Activated T-cell treated with anti-CD3 and anti-CD28 coated beads for 1 hour (primary cell): ENCODE results near the gene MED12L.

ENCODE experiments used
- DNase-seq: peaks from one replicate; pipeline ENCODE4 v3.0.0-alpha.2; 2020; ENCODE audit warnings: low read depth

Gene MED12L

GRCh38 chr3:151415289-151415688 is 329.8 kb downstream of the MED12L start:
- DNase-seq, result no peak

GRCh38 chr3:151419806-151420205 is 334.3 kb downstream of the MED12L start:
- DNase-seq, result no peak

GRCh38 chr3:151421938-151422337 is 336.5 kb downstream of the MED12L start:
- DNase-seq, result no peak

- no peak for DNase-seq
These were observed 337.6 kb downstream of the MED12L start for GRCh38 chr3:151423091-151423490.

GRCh38 chr3:151425627-151426340 is 340.3 kb downstream of the MED12L start:
- no peak for DNase-seq

- no peak for DNase-seq
These were observed 340.8 kb downstream of the MED12L start for GRCh38 chr3:151426341-151426657.

- no peak for DNase-seq
These were observed 342.9 kb downstream of the MED12L start for GRCh38 chr3:151428386-151428785.

GRCh38 chr3:151430821-151431484 is 345.5 kb downstream of the MED12L start:
- DNase-seq, result no peak

- no peak for DNase-seq
These were observed 346.5 kb downstream of the MED12L start for GRCh38 chr3:151431940-151432339.

- no peak for DNase-seq
These were observed 347.3 kb downstream of the MED12L start for GRCh38 chr3:151432616-151433372.

- DNase-seq, result no peak
These were observed 348.9 kb downstream of the MED12L start for GRCh38 chr3:151434151-151434890.

- no peak for DNase-seq
These were observed 351.4 kb downstream of the MED12L start for GRCh38 chr3:151436675-151437446.

- DNase-seq, result no peak
These were observed 352.4 kb downstream of the MED12L start for GRCh38 chr3:151437906-151438305.

GRCh38 chr3:151439652-151440125 is 354.2 kb downstream of the MED12L start:
- DNase-seq, result no peak

- DNase-seq, result no peak
These were observed 355.5 kb downstream of the MED12L start for GRCh38 chr3:151440940-151441339.

GRCh38 chr3:151443583-151443982 is 358.1 kb downstream of the MED12L start:
- no peak for DNase-seq

- DNase-seq, result no peak
These were observed 360.0 kb downstream of the MED12L start for GRCh38 chr3:151445273-151446001.

GRCh38 chr3:151446002-151446340 is 360.5 kb downstream of the MED12L start:
- no peak for DNase-seq

GRCh38 chr3:151452368-151452767 is 366.9 kb downstream of the MED12L start:
- DNase-seq, result no peak

- no peak for DNase-seq
These were observed 367.4 kb downstream of the MED12L start for GRCh38 chr3:151452841-151453240.

GRCh38 chr3:151456065-151456464 is 370.6 kb downstream of the MED12L start:
- DNase-seq, result no peak
